Endothelial cell (in vitro differentiated cells): ENCODE measurements around the gene TRMT112. TPM values are rescaled to one million over a fixed set of nuclear protein-coding genes. Genes with fewer than 3 reads are reported as not detected.
A peak's percentile ranks its signal among the peaks of the same experiment; 100 is the strongest.

Source experiments
- DNase-seq: peaks from one replicate; pipeline ENCODE4 v3.0.0; 2021; ENCODE audit warnings: low spot score
- H3K27ac Mint-ChIP-seq: one replicate; pipeline ENCODE4 v1.8.0; 2021; ENCODE audit warnings: mixed read lengths, inconsistent platforms; ENCODE audit not compliant: unreplicated experiment
- H3K27me3 Mint-ChIP-seq: one replicate; pipeline ENCODE4 v1.8.0; 2021; ENCODE audit warnings: mild to moderate bottlenecking, moderate library complexity, mixed read lengths, inconsistent platforms; ENCODE audit not compliant: unreplicated experiment
- H3K36me3 Mint-ChIP-seq: one replicate; pipeline ENCODE4 v1.8.0; 2021; ENCODE audit warnings: mild to moderate bottlenecking, low read depth, mixed read lengths, inconsistent platforms; ENCODE audit not compliant: unreplicated experiment
- H3K4me1 Mint-ChIP-seq: one replicate; pipeline ENCODE4 v1.8.0; 2021; ENCODE audit warnings: mild to moderate bottlenecking, mixed read lengths, inconsistent platforms; ENCODE audit not compliant: unreplicated experiment
- H3K4me3 Mint-ChIP-seq: one replicate; pipeline ENCODE4 v1.8.0; 2021; ENCODE audit warnings: mild to moderate bottlenecking, mixed read lengths, inconsistent platforms; ENCODE audit not compliant: unreplicated experiment
- H3K9me3 Mint-ChIP-seq: one replicate; pipeline ENCODE4 v1.8.0; 2021; ENCODE audit warnings: mixed read lengths, inconsistent platforms; ENCODE audit not compliant: unreplicated experiment
- microRNA-seq: library from miRNA; unstranded; fragments of <30 nt; microRNA quantifications from one replicate; pipeline ENCODE4, GENCODE V29; 2020; ENCODE audit not compliant: unreplicated experiment
- total RNA-seq: library from RNA; stranded (reverse); fragmentation: NEBNext Ultra II Directional; extraction: Animal tissue kit (Norgen Biotek cat#: 25700); gene quantifications from one replicate; pipeline ENCODE4 v1.2.1, GENCODE V29; 2021; ENCODE audit not compliant: unreplicated experiment
- TF ChIP-seq, protein P1 (sequence below): fragments of 200-600 bp; sonication (generic); IDR thresholded peaks from one replicate; pipeline ENCODE4 v1.5.0; 2021; ENCODE audit warnings: antibody characterized with exemption; ENCODE audit not compliant: unreplicated experiment

Gene TRMT112
- total RNA-seq, 1 donor from 2014 or later: 138 TPM

DNA sequence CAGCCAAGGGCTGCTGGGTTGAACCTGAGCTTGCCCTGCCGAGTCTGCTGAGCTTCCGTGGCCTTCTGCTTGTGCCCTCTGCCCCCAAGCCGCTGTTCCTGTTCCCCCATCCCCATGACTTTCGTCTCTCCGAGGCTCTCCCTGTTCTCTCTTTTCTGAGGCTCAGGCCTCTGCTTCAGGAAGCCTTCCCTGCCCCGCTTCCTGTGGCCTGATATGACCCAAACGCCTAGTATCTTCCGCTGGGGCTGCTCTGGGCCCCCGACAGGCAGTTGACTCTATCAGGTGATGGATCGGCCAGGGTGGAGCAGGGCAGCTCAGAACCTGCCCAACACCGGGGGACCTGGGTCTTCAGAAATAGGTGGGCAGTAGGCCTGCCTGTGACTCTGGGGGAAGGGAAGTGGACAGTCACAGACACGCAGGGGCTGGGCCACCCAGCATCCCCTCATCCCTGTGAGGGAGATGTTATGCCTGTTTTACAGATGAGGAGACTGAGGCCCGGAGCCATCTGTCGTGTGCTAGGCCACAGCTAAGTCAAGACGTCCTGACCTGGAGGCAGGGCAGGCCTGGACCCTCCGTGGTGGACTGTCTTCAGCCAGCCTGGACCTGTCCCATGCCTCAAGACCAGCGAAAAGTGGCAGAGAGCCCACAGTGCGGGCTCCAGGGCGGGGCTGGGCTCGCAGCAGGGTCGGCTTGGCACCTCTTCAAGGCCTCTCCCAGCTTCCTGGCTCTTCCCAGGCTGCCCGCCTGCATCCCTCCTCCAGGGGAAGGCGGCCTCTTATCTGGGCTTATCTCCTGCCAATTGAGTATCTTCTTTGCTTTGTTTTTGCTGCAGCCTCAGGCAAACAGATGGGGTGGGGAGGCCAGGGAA is 49.1 kb downstream of the TRMT112 start:
- no peak for DNase-seq
- TF ChIP-seq, protein P1, sequence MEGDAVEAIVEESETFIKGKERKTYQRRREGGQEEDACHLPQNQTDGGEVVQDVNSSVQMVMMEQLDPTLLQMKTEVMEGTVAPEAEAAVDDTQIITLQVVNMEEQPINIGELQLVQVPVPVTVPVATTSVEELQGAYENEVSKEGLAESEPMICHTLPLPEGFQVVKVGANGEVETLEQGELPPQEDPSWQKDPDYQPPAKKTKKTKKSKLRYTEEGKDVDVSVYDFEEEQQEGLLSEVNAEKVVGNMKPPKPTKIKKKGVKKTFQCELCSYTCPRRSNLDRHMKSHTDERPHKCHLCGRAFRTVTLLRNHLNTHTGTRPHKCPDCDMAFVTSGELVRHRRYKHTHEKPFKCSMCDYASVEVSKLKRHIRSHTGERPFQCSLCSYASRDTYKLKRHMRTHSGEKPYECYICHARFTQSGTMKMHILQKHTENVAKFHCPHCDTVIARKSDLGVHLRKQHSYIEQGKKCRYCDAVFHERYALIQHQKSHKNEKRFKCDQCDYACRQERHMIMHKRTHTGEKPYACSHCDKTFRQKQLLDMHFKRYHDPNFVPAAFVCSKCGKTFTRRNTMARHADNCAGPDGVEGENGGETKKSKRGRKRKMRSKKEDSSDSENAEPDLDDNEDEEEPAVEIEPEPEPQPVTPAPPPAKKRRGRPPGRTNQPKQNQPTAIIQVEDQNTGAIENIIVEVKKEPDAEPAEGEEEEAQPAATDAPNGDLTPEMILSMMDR: no peak
- Mint-ChIP-seq H3K27me3 (peaks cover 20% of the 10 kb centered on the region), H3K9me3 (no peaks in the 10 kb centered on the region), H3K27ac (peak overlapping the region; percentile 95), H3K36me3 (peaks cover 14% of the 10 kb centered on the region), H3K4me1 (peaks cover 17% of the 10 kb centered on the region), H3K4me3 (peak overlapping the region; percentile 87)

DNA sequence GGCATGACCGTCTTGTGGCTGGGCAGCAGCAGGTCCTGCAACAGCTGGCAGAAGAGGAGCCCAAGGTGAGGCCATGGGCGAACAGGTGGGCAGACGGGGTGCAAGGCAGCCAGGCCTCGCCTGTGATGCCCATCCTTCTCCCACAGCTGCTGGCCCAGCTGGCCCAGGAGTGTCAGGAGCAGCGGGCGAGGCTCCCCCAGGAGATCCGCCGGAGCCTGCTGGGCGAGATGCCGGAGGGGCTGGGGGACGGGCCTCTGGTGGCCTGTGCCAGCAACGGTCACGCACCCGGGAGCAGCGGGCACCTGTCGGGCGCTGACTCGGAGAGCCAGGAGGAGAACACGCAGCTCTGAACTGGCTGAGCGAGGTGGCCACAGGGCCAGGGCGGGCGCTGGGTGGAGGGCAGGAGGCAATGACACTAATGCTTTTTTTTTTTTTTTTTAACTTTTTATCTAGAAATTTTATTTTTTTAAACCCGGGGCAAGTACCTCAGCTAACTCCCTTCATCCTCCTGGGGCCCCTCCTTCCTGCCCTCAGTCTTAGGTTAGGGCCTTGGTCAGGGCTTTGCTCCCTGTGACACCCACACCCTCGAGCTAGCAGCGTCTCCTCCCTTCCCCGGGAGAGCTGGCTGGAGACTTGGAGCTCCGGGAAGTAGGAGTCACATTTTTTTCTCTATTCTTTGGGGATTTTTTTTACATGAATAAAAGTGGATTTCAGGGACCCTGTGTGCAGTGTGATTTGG is 50.0 kb downstream of the TRMT112 start:
- no peak overlapping the region for H3K27ac Mint-ChIP-seq
- H3K4me1 Mint-ChIP-seq: peaks cover 21% of the 10 kb centered on the region
- TF ChIP-seq, protein P1: no peak
- H3K4me3 Mint-ChIP-seq: peak overlapping the region; percentile 59
- no peaks in the 10 kb centered on the region for H3K9me3 Mint-ChIP-seq
- DNase-seq: no peak
- peaks cover 20% of the 10 kb centered on the region for H3K27me3 Mint-ChIP-seq
- peaks cover 17% of the 10 kb centered on the region for H3K36me3 Mint-ChIP-seq

Small RNAs within 50 kb of the gene (microRNA-seq; reads per million reads assigned to microRNA genes)
- gene MIR7155: 0.28 reads per million

Other genes starting within 250 kb of the TRMT112 start
- 4.1 TPM for gene MACROD1, start 151.4 kb downstream of the TRMT112 start, total RNA-seq
- gene STIP1, start 131.4 kb downstream of the TRMT112 start, total RNA-seq: 124 TPM
- 6.2 TPM for gene FERMT3, start 110.8 kb downstream of the TRMT112 start, total RNA-seq
- 23.2 TPM for gene TRPT1, start 91.4 kb downstream of the TRMT112 start, total RNA-seq
- 21.2 TPM for gene NUDT22, start 91.3 kb downstream of the TRMT112 start, total RNA-seq
- 38.0 TPM for gene DNAJC4, start 87.0 kb downstream of the TRMT112 start, total RNA-seq
- 11.5 TPM for gene VEGFB, start 83.0 kb downstream of the TRMT112 start, total RNA-seq
- gene FKBP2, start 76.5 kb downstream of the TRMT112 start, total RNA-seq: 35.3 TPM
- gene PPP1R14B, start 70.6 kb downstream of the TRMT112 start, total RNA-seq: 201 TPM
- gene PLCB3, start 66.0 kb downstream of the TRMT112 start, total RNA-seq: 51.0 TPM
- 40.7 TPM for gene BAD, start 32.9 kb downstream of the TRMT112 start, total RNA-seq
- gene GPR137, start 31.7 kb downstream of the TRMT112 start, total RNA-seq: 56.0 TPM
- 0.36 TPM for gene KCNK4, start 26.3 kb downstream of the TRMT112 start, total RNA-seq
- 0.38 TPM for gene CATSPERZ, start 17.2 kb downstream of the TRMT112 start, total RNA-seq
- gene ESRRA, start 12.0 kb downstream of the TRMT112 start, total RNA-seq: 42.3 TPM
- gene PRDX5, start 562 bp upstream of the TRMT112 start, total RNA-seq: 264 TPM
- 8.3 TPM for gene CCDC88B, start 22.6 kb upstream of the TRMT112 start, total RNA-seq
- 37.5 TPM for gene RPS6KA4, start 41.6 kb upstream of the TRMT112 start, total RNA-seq
- not detected for gene SLC22A11, start 238.4 kb upstream of the TRMT112 start, total RNA-seq